Measurements from ENCODE around the gene MGP.

Gene MGP

GRCh38 chr12:14868916-14869506 lies 16.6 kb downstream of the MGP start:
- TF ChIP-seq, protein P1, sequence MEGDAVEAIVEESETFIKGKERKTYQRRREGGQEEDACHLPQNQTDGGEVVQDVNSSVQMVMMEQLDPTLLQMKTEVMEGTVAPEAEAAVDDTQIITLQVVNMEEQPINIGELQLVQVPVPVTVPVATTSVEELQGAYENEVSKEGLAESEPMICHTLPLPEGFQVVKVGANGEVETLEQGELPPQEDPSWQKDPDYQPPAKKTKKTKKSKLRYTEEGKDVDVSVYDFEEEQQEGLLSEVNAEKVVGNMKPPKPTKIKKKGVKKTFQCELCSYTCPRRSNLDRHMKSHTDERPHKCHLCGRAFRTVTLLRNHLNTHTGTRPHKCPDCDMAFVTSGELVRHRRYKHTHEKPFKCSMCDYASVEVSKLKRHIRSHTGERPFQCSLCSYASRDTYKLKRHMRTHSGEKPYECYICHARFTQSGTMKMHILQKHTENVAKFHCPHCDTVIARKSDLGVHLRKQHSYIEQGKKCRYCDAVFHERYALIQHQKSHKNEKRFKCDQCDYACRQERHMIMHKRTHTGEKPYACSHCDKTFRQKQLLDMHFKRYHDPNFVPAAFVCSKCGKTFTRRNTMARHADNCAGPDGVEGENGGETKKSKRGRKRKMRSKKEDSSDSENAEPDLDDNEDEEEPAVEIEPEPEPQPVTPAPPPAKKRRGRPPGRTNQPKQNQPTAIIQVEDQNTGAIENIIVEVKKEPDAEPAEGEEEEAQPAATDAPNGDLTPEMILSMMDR (IDR thresholded peaks at IDR 0.05; ENCODE audit: borderline replicate concordance, insufficient read depth, low read depth, low read length), result no peak

GRCh38 chr12:14860490-14860889 lies 25.2 kb downstream of the MGP start:
- no peak overlapping the region for H3K4me3 ChIP-seq (ENCODE audit: low read depth, low read length)
- TF ChIP-seq, protein P1 (IDR thresholded peaks at IDR 0.05; ENCODE audit: borderline replicate concordance, insufficient read depth, low read depth, low read length), result no peak

More at GRCh38 chr12:14868916-14869506, 16.6 kb downstream of the MGP start:
- no peak overlapping the region for H3K4me3 ChIP-seq (ENCODE audit: low read depth, low read length)

- TF ChIP-seq, protein P1 (IDR thresholded peaks at IDR 0.05; ENCODE audit: borderline replicate concordance, insufficient read depth, low read depth, low read length), result no peak
- H3K4me3 ChIP-seq (ENCODE audit: low read depth, low read length), result no peak overlapping the region
Measured at GRCh38 chr12:14858513-14858912, 27.1 kb downstream of the MGP start.

- H3K4me3 ChIP-seq (ENCODE audit: low read depth, low read length), result no peak overlapping the region
- TF ChIP-seq, protein P1 (IDR thresholded peaks at IDR 0.05; ENCODE audit: borderline replicate concordance, insufficient read depth, low read depth, low read length), result no peak
Measured at GRCh38 chr12:14854586-14855183, 31.0 kb downstream of the MGP start.

DNA sequence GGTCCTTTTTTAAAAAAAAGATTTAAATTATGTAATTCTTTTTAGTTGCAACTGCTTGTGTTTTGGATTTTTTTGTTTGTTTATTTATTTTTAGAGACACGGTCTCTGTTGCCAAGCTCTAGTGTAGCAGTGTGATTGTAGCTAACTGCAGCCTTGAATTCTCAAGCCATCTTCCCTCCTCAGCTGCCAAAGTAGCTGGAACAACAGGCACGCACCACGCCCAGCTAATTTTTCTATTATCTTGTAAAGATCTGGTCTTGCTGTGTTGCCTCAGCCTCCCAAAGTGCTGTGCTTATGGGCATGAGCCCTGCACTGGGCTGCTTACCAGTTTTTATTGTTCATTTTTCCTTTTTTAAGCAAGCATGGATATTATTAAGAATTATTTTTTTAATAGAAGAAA lies 31.7 kb downstream of the MGP start:
- TF ChIP-seq, protein P1 (IDR thresholded peaks at IDR 0.05; ENCODE audit: borderline replicate concordance, insufficient read depth, low read depth, low read length), result no peak
- no peak overlapping the region for H3K4me3 ChIP-seq (ENCODE audit: low read depth, low read length)

DNA sequence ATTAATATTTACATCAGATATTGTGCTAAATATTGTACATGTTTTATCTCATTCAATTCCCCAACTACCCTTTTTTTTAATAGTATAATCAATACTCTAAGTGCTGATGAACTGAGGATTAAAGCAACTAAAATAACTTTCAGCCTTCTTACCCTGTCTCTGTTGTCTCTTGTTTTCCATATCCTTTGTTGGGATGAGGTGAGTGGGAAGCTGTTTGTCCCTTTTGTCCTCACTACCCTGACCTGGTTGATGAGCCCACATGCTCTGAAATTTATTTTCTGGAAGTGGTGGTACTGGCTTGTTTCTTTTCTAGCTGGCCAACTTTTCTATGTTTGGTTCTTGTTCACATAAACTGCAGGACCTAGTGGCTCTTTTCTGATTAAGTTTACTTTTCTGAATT lies 32.8 kb downstream of the MGP start:
- TF ChIP-seq, protein P1 (IDR thresholded peaks at IDR 0.05; ENCODE audit: borderline replicate concordance, insufficient read depth, low read depth, low read length), result no peak
- no peak overlapping the region for H3K4me3 ChIP-seq (ENCODE audit: low read depth, low read length)
